Transverse colon (tissue), 4 donors: Measurements from ENCODE around the gene MRPL45. TPM values are rescaled to one million over a fixed set of nuclear protein-coding genes. Genes with fewer than 3 reads are reported as not detected.

Experiments used
- DNase-seq: peaks from one replicate; pipeline ENCODE4 v3.0.0-alpha.2; 2019
- H3K27ac ChIP-seq, 4 donors: fragments of 200-600 bp; sonication (generic); 2 replicates each; pipeline ENCODE4 v1.5.1; 2016 to 2018; ENCODE audit warnings: inconsistent platforms in 4 of 4
- H3K27me3 ChIP-seq: fragments of 200-600 bp; sonication (generic); 2 replicates; pipeline ENCODE4 v1.5.1; 2017; ENCODE audit warnings: inconsistent platforms
- H3K36me3 ChIP-seq, 4 donors: fragments of 200-600 bp; sonication (generic); 2 replicates each; pipeline ENCODE4 v1.5.1; 2017 to 2019; ENCODE audit warnings: inconsistent platforms in 4 of 4
- H3K4me1 ChIP-seq, 4 donors: fragments of 200-600 bp; sonication (generic); 2 replicates each; pipeline ENCODE4 v1.5.1; 2017 to 2020; ENCODE audit warnings: inconsistent platforms in 4 of 4
- H3K4me3 ChIP-seq, 4 donors: fragments of 200-600 bp; sonication (generic); 1 replicate in 1 of 4; 2 replicates in 3 of 4; pipeline versions ENCODE4 v1.5.1 to v1.6.1; 2017 to 2019; ENCODE audit warnings: inconsistent platforms in 4 of 4
- H3K9me3 ChIP-seq, 2 donors: fragments of 200-600 bp; sonication (generic); 2 replicates each; pipeline ENCODE4 v1.5.1; 2017 to 2019; ENCODE audit warnings: inconsistent platforms in 2 of 2
- EP300 ChIP-seq: sonication (generic); formaldehyde crosslinking; IDR thresholded peaks from one replicate; pipeline ENCODE4 v1.6.1; 2017; ENCODE audit warnings: antibody characterized with exemption, low read depth
- POLR2A ChIP-seq: fragments of 450-650 bp; IDR thresholded peaks from one replicate; pipeline ENCODE4 v1.6.1; 2016; ENCODE audit warnings: antibody characterized with exemption, mild to moderate bottlenecking, moderate library complexity
- POLR2AphosphoS5 ChIP-seq, 3 donors: sonication (generic); formaldehyde crosslinking; IDR thresholded peaks; one replicate each; pipeline ENCODE4 v1.6.1; 2016; ENCODE audit warnings: antibody characterized with exemption in 3 of 3
- WGBS, 2 donors: methylation state at CpG; one replicate each; pipeline ENCODE4 v1.1.5; 2018; ENCODE audit warnings: low coverage in 1 of 2; 5-methylcytosine and 5-hydroxymethylcytosine counted together
- in situ Hi-C, 4 donors: fragments of 200-750 bp; cut with MboI; loops; one replicate each; pipeline versions ENCODE4 v1.15.0 to v1.15.1; 2017; ENCODE audit warnings: low sequenced_read_pairs in 3 of 4, low pct_ligation_motif_present in 1 of 4, low pct_unique_long_range_greater_than_20kb in 1 of 4
- intact Hi-C: fragments of 100-400 bp; cut with DNase I; formaldehyde crosslinking; loops from one replicate; pipeline ENCODE4 v1.15.1; 2023; ENCODE audit warnings: low total_unique reads
- total RNA-seq, 4 donors: library from RNA; depleted of rRNA; stranded (reverse); fragments of >200 nt; gene quantifications; one replicate each; pipeline ENCODE4 v1.1.0, GENCODE V29; 2016
- TF ChIP-seq, protein P1 (sequence below), 5 experiments: fragments of 200-600 bp in 3 of 5; fragments of 450-650 bp in 2 of 5; sonication (generic) in 3 of 5; IDR thresholded peaks; 1 replicate in 2 of 5; 2 replicates in 3 of 5; pipeline ENCODE4 v1.5.1; 2016 to 2017; ENCODE audit warnings: antibody characterized with exemption in 5 of 5, inconsistent platforms in 3 of 5, mild to moderate bottlenecking in 2 of 5, moderate library complexity in 1 of 5

MRPL45 gene
- total RNA-seq, 4 donors from 2014 or later: 5.2 to 30.8 (median 18.9) TPM

DNA sequence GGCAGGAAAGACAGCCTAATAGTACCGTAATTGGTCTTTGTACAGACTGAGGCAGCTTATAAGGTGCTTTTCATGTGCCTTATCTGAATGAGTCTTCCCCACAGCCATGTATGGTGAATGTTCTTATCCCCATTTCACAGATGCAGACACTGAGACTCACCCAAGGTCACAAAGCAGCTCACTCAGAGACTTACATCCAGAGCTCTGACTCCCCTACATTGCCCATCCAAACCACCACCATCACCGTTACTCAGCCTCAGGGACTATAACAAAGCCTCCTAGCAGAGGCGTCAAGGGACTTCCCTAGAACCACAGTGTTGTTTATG lies 47.4 kb downstream of the MRPL45 start:
- no peaks in the 10 kb centered on the region for H3K27me3 ChIP-seq
- H3K4me3 ChIP-seq: no peak overlapping the region
- H3K36me3 ChIP-seq: no peaks in the 10 kb centered on the region
- TF ChIP-seq POLR2A: no peak
- no peak for TF ChIP-seq POLR2AphosphoS5 (IDR thresholded peaks at IDR 0.05)
- no peak for TF ChIP-seq EP300
- TF ChIP-seq, protein P1, sequence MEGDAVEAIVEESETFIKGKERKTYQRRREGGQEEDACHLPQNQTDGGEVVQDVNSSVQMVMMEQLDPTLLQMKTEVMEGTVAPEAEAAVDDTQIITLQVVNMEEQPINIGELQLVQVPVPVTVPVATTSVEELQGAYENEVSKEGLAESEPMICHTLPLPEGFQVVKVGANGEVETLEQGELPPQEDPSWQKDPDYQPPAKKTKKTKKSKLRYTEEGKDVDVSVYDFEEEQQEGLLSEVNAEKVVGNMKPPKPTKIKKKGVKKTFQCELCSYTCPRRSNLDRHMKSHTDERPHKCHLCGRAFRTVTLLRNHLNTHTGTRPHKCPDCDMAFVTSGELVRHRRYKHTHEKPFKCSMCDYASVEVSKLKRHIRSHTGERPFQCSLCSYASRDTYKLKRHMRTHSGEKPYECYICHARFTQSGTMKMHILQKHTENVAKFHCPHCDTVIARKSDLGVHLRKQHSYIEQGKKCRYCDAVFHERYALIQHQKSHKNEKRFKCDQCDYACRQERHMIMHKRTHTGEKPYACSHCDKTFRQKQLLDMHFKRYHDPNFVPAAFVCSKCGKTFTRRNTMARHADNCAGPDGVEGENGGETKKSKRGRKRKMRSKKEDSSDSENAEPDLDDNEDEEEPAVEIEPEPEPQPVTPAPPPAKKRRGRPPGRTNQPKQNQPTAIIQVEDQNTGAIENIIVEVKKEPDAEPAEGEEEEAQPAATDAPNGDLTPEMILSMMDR (IDR thresholded peaks at IDR 0.05): no peak
- no peak for DNase-seq
- intact Hi-C loops: no loop called here
- 60 to 93% methylated on average over 1 to 3 of the region's 3 CpGs for WGBS, 2 donors
- in situ Hi-C loops: loop anchor here in 1 of 4 donors (10.0 kb wide), 1 partner anchor 70 kb away; no protein-coding TSS in a partner anchor
- peaks cover 0 to 3% (median 1%) of the 10 kb centered on the region in 4 donors for H3K4me1 ChIP-seq
- H3K27ac ChIP-seq: no peak overlapping the region
- no peaks in the 10 kb centered on the region for H3K9me3 ChIP-seq

DNA sequence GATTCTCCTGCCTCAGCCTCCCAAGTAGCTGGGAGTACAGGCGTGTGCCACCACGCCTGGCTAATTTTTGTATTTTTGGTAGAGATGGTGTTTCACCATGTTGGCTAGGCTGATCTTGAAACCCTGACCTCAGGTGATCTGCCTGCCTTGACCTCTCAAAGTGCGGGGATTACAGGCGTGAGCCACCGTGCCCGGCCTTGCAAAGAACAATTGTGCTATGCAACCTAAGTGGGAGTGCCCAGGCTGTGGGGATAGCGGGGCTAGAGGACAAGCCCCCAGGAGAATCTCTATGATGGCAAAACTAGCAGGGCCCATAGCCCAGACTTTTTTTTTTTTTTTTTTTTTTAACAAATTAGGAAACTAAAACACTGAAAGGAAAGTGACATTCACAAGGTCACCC lies 48.8 kb downstream of the MRPL45 start:
- TF ChIP-seq, protein P1 (IDR thresholded peaks at IDR 0.05): no peak
- TF ChIP-seq EP300: no peak
- TF ChIP-seq POLR2A: no peak
- TF ChIP-seq POLR2AphosphoS5 (IDR thresholded peaks at IDR 0.05): no peak
- H3K9me3 ChIP-seq: no peaks in the 10 kb centered on the region
- 90% methylated on average over 7 of the region's 7 CpGs; no CpG with 5 or more reads in 1 of the 2 donors for WGBS, 2 donors
- no peaks in the 10 kb centered on the region for H3K27me3 ChIP-seq
- no peaks in the 10 kb centered on the region for H3K36me3 ChIP-seq
- in situ Hi-C loops (loop anchor here in 3 of 4 donors (5.0 to 10.0 kb wide), 2 partner anchors 67 to 69 kb away; no protein-coding TSS in a partner anchor), intact Hi-C loops (no loop called here)
- no peak overlapping the region for H3K27ac ChIP-seq
- peaks cover 0 to 3% (median 1%) of the 10 kb centered on the region in 4 donors for H3K4me1 ChIP-seq
- no peak for DNase-seq
- H3K4me3 ChIP-seq: no peak overlapping the region

DNA sequence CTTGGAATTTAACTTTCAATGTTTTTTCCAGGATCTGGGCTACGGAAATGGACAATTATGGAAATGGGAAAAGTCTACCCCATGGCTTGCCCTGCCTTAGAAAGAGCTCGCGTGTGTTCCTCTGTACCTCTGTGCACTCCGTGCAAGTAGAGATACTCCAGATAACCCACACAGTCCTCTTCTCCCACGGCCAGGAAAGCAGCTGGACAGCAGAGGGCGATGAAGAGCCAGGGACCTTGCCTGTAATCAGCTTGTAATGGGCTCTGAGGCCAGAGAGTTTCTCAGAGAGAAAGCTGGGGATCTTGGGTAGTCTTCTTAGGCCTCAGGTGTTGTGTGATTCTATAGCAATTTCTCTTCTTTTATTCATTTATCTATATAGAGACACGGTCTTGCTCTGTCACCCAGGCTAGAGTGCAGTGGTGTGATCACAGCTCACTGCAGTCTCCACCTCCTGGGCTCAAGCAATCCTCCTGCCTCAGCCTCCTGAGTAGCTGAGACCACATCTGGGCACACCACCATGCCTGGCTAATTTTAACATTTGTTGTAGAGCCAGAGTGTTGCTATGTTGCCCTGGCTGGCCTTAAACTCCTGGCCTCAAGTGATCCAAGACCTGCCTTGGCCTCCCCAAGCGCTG lies 52.2 kb downstream of the MRPL45 start:
- Histone ChIP-seq H3K36me3 (no peaks in the 10 kb centered on the region), H3K4me1 (peaks cover 2 to 19% (median 13%) of the 10 kb centered on the region in 4 donors), H3K4me3 (no peak overlapping the region), H3K27me3 (no peaks in the 10 kb centered on the region), H3K9me3 (no peaks in the 10 kb centered on the region), H3K27ac (peak overlapping the region in 1 of 4 donors; percentile 48)
- 14 to 17% methylated on average over 1 to 8 of the region's 8 CpGs for WGBS, 2 donors
- peak; percentile 90 for DNase-seq
- intact Hi-C loops (loop anchor here (2.0 kb wide), 1 partner anchor 66 kb away; no protein-coding TSS in a partner anchor), in situ Hi-C loops (loop anchor here in 3 of 4 donors (5.0 to 10.0 kb wide), 2 partner anchors 63 to 66 kb away; no protein-coding TSS in a partner anchor)
- TF ChIP-seq, protein P1 (IDR thresholded peaks at IDR 0.05): peak; percentile 82 to 90 (median 87)
- TF ChIP-seq POLR2AphosphoS5 (IDR thresholded peaks at IDR 0.05): no peak

DNA sequence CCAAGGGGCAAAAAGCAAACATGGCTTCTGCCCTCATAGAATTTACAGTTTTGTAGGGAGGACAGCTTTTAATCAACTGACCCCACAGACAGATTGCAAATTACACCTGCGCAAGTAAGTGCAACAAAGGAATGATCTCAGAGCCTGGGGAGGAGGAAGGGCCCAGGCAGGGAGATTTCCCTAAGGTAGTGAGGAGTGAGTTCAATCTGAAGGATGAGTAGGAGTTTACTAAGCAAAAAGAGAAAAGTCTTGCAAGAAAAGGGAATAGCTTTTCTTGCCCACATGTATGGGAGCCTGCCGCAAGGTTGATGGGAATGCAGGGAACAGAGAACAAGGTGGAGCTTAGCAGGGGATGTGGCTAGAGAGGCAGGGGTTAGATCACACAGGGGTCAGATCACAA lies 53.1 kb downstream of the MRPL45 start:
- Histone ChIP-seq H3K4me1 (peaks cover 2 to 27% (median 19%) of the 10 kb centered on the region in 4 donors), H3K9me3 (no peaks in the 10 kb centered on the region), H3K27ac (no peak overlapping the region), H3K36me3 (no peaks in the 10 kb centered on the region), H3K4me3 (no peak overlapping the region), H3K27me3 (no peaks in the 10 kb centered on the region)
- intact Hi-C loops: no loop called here
- WGBS, 2 donors: 92 to 94% methylated on average over 2 of the region's 2 CpGs
- TF ChIP-seq, protein P1 (IDR thresholded peaks at IDR 0.05): no peak
- no peak for TF ChIP-seq EP300
- DNase-seq: no peak
- in situ Hi-C loops: loop anchor here in 1 of 4 donors (5.0 kb wide), 1 partner anchor 62 kb away; no protein-coding TSS in a partner anchor
